HG03159 (cell line): ENCODE results near the gene AHI1.

Source experiments
- ATAC-seq: cut with Tn5 transposase; IDR thresholded peaks from one replicate; pipeline ENCODE4 v1.9.1; 2021; ENCODE audit warnings: mild to moderate bottlenecking, moderate library complexity; ENCODE audit not compliant: unreplicated experiment

AHI1 gene

DNA sequence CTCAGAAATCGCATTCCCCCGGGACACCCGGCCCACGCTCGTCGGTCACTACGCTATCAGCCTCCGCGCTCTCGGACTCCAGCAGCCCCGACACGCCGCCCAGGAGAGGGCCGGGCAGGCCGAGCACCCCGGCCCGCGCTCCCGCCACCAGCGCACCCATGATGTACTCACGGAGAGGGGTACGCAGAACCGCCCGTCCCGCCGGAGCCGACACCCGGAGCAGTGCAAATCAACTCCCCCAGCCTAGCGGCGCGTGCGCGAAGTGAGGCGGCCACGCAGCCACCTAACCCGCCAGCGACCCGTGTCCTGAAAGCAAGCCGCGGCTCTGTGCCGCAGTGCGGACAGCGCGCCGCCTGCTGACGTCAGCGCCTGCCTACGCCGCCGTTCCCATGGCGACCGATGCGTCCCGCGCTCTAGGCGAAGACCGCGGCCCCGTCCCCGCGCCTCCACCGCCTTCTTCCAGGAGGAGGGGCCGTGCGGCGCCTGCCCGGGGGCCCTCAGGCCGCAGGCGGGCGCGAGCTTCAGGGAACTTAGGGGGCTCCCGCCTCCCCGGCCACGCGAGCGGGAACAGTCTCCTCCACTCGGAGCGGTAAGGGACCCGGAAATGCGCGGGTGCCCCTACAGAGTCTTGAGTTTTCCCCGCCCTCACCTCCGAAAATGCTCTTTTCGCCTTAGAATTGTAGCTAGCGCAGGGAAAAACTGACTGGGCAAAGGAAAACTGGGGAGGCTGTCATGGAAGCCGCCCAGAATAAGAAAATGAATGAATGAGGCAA lies at the start of gene AHI1:
Gene AHI1 (minus strand): TSS at position 329 of the 773 bp plus-strand sequence. CDS start 5,503 bp downstream, outside the sequence.
- peak; percentile 96 for ATAC-seq

DNA sequence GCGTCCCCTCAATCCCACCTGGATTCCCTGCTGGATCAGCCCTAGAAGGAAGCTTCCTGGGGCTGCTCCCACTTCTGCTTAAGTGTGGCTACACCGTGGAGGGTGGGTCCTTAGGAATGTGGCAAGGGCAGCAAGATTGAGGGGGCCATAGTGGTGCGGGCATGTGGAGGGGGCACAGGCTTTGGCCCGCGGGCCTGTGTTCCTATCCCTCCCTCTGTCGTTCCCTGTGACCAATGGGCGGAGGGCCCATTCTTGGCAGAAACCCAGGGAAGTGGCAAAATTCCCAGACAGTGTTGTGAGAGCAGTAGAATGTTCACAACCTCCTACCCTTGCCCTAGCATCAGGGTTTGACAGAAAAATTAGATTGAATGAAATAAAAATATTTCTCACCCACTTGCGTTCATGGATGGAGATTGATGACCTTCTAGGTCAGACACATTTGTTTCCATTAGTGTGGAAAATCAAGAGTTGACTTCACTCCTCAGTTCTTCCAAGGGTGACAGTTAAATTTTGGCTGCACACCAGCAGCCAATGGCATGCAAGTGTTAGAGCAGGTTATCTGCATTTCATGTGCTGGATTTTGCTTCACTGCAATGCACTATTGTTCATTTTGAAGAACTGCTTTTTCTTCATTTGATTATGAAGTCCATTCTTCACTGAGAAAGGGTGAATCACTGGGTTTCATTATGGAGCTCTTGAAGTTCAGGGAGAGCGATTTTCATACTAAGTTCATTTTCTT lies 49.3 kb upstream of the AHI1 start:
- ATAC-seq = no peak

DNA sequence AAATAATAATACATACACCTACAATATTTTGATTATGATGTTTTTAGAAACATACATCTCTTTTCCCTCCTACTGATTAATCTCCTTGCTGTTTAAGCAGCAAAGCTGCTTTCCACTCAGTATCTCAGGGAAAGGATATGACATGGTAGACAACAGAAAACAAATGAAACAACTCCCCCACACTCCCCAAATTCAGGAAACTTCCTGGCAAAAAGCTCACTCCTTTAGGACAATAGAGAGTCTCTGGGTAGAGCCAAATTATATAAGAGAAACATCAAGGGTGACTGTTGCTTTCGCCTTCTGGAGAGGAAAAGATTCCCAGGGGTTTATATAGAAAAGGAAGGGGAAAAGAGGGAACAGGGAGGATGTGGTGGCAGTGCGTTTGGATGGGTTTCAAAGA lies 48.7 kb upstream of the AHI1 start:
- no peak for ATAC-seq

DNA sequence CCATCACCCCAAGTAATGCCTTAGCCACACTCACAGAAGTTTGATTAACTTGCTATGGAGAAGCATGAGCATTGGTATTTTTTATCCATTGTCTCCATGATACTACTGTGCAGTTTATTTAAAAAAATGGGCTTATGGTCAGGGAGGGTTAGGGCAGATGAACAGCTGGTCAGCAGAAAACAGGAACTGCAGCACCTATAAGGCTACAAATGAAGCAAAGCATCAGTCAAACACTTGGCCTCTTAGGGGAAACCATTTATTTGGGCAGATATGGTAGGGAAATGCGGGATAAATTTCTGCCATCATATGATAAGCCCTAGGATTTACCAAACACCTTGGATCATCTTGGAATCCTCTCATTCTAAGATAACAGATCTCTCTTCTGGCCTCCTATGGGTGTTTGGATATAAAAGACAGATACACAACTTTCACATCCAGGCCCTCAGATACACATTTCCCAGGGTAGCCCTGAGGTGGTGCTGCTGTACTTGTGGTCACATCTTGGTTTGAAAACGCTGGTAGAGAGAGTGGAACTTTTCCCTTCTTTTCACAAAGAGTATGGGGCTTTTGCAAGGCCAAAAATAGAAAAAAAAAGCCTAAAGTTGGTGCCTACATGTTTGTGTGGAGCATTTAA lies 42.8 kb upstream of the AHI1 start:
- no peak for ATAC-seq

DNA sequence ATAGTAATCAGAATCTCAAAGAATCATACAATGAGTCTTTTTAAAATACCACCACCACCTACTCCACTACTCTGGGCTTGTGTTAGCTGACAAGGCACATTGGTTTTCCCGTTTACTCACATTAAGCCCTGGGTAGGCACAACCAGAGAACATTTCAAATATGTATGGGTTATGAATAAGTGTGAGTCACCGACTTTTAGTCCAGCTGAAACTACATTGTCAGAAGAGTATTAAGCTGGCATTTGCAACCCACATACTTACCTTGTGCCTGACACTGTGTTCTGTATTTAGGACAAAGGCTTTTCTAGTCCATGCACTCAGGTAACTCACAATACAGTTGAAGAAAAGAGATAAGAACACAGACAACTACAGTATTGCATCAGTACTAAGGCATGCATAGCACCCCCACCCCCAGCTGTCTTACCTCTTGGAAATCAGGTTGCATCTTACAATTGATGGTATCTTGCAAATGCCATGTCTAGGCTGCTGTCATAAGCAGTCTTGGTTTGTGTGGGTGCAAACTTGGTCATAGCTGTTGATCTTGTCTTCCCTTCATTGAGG lies 40.3 kb upstream of the AHI1 start:
- no peak for ATAC-seq

DNA sequence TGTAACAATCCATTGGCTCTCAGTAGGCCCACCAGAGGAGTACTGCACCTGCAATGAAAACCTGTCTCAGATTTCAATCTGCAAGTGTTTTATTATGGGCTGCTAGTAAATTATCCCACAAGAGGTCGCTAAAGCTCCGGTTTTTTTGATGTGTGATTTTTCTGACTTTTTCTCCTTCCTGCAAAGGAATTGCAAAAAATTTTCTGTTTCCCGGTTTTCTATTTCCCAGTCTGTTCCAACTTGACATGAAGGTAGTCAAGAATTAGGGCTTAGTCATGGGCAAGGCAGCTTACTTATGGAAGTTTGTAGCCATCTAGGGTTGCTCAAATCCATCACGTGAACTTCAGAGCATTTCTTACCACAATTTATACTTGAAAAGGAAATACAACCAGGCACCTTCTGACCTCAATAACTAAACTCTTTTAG lies 38.5 kb upstream of the AHI1 start:
- no peak for ATAC-seq

DNA sequence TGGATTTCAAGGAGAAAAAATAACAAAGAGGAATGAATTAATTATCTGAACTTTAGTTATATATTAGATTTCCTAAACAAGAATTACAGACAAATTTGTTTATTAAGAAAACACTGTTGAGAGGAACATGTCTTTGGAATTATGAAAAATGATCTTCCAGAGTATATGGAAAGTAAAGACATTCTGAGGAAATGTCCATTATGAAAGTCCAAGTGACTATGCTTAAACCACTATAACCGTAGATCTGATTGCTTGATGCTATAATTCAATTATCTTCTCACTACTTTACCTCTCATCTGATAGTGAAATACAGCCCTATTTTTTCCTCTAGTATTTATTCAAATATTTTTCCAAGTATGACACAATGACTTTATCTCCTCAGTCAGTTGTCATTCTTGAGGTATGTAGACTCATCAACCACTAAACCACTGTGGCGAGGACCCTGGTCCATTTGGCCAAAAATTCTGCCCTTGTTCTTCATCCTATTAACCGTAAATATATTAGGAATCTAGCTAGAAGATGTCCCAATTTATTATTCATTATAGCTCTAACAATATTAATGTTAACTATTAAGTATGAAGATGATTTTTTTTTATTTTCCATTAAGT lies 37.3 kb upstream of the AHI1 start:
- ATAC-seq = no peak

DNA sequence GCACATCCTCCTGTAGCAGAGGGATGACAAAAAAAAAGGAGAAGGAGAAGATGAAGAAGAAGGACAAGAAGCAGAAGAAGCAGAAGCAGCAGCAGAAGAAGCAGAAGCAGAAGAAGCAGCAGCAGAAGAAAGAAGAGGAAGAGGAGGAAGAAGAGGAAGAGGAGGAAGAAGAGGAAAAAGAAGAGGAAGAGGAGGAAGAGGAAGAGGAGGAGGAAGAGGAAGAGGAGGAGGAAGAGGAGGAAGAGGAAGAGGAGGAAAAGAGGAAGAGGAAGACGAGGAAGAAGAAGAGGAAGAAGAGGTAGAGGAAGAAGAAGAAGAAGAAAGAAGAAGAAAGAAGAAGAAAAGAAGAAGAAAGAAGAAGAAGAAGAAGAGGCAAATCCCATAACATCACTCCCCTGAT lies 35.0 kb upstream of the AHI1 start:
- ATAC-seq = no peak

DNA sequence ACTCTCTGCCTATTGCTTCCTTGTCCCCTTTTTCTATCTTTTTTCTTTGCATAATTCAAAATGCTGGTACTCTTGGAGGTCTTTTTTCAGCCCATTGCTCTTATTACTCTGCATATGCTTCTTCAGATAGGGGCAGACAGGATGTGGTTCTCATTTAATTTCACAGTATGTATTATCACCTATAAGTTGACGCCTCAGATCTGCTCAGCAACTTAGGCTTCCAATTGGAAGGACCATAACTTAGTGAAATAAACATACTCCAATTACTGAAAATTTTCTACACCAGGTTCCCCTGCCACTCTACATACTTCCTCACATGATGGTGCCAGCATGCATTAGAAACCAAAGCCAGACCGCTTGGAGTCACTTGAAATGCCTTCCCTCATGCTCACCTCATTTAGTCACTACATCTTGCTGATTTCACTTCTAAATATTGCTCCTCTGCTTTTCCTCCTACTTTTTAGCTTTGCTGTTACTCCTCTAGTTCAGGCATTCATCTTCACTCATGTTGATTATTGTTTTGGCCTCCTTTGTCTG lies 34.5 kb upstream of the AHI1 start:
- no peak for ATAC-seq

DNA sequence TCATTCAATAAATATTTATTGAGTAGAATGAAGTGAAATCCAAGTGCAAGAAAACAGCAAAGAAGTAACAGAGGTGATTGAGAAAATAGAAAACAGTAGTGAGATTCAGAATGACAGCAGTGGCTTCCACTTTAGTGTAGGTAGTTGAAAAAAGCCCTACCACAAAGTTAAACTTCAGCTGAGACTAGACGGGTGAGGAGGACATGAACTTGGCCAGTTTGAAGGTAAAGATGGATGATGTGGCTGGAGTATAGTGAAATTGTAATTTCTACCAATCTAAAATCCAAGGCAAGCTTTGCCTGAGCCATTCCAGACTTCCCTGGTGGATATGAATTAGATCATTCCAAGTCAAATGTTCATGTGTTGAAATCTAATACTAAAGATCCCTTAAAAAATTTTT lies 32.6 kb upstream of the AHI1 start:
- no peak for ATAC-seq

DNA sequence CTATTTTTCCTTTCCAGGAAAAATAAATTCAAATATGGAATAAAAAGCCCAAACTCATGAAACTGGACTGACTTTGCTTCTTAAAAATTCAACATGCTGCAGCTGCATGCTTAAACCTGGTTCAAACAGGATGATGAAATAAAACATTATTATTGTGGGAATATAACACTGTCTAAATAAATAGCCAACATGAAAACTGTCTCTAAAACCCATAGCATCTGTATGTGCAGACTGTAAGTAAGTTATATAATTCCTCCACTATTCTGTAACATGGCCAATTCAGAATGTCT lies 30.4 kb upstream of the AHI1 start:
- no peak for ATAC-seq

DNA sequence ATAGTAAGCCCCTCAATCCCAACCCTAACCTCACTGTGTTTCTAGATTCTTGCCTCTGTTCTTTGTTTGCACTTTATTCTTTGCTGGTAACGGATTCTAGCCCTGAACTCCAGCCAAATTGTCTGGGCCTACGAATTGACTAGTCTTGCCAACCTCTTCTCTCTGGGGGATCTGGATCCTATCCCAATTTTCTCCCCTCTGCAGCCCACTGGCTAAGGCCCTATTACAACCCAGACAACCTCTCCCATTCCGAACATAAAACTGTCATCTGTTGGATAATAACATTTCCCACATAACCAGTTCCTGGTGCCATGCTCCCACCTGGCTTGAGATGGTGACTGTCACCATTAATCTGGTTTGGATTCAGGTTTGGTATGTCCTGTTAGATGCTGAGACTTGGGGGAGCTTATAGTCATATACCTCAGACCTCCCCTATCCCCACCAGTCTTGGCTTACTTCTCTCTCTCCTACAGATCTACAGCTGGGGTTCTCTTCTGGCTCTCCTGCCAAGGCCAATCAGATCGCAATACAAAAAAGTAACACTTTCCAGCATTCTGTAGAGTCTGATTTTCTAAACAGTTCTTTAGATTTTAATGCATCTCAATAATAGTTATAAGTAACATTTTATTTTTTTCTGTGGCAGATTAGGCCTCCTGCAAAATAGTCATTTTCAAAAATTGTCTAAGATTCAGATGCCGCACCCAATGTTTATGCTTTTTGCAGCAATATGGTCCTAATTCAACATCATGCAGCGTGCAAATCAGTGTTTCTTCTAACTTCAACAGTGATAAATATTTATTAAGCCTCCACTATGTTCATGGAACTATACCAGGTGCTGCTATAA lies 29.8 kb upstream of the AHI1 start:
- ATAC-seq = no peak

DNA sequence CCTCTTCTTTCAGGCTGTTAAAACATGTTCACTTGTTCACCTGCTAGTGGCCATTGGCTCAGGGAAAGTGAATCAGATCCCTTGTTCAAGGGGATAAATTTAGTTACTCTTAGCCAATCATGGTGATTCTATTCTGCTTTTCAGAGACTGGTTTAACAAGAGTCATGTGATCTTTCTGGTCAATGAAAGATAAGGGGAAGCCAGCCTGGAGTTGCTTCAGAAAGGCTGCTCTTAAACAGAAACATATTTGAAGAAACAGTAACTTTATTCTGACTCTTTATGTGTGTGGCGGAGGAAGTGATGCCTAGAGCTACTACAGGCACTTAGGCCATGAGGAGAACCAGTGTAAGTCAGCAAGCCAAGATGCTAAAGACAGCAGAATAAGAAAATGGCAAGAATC lies 28.1 kb upstream of the AHI1 start:
- no peak for ATAC-seq

DNA sequence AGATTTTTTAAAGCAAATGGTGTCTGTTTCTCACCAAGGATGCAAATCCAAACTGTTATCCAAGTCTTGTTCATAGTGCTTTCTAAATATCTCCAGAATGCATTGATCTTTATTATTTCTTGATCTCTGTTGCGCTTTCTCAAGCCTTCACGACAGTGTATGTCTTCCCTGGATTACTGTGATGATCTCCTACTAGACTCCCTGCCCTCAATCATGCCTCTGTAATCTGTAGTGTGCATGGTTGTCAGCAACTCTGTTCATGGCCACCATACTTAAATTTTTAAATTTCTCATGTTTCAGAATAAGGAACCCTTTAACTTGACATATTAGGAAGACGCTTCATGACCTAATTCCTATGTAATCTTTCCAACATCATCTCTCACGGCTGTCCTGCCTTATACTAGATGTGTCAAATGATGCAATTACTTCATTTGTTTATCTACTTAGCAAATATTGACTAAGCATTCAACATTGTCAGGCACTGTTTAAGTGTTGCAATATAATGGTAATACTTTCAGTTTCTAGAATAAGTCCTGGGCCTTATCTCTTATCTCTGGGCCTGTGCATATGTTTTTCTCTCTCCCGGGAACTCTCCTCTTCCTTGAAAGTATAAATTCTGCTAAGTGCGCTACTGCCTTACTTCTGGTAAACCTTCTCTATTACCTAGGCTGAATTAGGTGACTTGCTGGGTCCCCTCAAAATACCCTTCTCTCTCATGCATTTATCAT lies 25.6 kb upstream of the AHI1 start:
- no peak for ATAC-seq

DNA sequence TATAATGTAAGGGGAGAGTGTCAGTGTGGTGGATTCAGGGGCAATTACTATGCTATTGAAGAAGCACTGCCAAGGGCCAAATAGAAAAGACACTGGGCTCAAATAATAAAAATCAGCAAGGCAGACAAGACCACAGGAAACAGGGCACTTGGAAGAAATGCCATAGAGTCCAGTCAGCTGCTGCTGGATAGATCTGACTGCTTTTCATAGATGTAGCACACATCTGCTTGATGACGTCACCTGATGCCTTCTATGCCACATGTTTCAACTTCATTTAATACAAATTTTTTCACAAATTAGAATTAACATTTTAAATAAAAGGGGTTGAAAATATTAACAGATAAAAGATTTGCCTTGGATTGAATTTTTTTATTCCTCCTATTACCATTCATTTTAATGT lies 23.9 kb upstream of the AHI1 start:
- ATAC-seq = no peak

DNA sequence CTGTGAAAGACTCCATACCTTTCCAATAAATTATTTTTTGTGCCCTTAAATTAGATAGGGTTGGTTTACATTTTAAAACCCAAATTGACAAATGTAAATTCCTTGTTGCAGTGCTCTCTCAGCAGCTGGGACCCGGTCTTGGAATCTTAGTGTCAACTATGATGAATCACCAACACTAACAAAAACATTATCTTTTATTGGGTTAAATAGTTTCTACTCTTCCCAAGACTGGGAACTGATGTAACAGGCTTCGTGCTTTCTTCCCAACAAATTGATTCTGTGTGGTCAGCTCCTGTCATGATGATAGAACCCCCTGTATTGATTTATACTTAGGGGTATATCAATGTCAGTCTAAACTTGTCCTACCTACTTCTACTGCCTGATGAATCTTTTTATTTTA lies 23.2 kb upstream of the AHI1 start:
- ATAC-seq = no peak

DNA sequence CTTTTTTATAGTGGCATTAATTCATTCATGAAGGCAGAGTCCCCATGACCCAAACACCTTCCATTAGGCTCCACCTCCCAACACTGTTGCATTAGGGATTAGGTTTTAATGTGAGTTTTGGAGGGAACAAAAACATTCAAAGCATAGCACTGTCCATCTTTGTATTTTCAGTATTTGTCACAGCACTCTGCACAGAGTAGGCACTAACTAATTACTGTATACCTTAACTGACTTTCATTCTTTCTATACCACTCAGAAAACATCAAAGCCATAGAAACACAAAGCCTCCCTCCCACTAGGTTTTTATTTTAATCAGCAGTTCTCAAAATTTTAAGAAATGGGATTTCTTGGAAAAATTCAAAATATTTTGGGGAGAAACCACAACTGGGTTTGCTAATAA lies 21.8 kb upstream of the AHI1 start:
- no peak for ATAC-seq

DNA sequence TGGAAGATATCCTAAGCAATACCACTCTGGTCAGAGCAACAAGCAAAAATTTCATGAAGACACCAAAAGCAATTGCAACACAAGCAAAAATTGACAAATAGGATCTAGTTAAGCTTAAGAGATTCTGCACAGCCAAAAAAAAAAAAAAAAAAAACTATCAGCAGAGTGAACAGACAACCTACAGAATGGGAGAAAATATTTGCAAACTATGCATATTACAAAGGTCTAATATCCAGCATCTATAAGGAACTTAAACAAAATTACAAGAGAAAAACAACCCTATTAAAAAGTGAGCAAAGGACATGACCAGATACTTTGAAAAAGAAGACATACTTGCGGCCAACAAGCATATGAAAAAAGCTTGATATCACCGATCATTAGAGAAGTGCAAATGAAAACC lies 20.0 kb upstream of the AHI1 start:
- no peak for ATAC-seq

DNA sequence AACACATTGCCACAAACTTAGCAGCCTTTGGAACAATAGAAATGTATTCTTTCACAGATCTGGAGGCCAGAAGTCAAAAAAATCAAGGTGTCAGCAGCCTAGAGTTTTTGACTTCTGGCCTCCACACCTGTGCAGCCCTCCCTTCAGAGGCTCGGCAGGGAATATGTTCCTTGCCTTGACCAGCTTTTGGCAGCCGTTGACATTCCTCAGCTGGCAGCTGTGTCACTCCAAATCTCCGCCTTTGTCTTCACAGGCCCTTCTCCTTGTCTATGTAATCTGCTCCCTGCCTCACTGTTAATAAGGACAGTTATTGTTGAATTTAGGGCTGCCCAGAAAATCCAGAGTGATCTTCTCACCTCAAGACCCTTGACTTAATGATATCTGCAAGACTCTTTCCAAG lies 17.2 kb upstream of the AHI1 start:
- ATAC-seq = no peak
